GM18508 (cell line): ENCODE data around the gene RAC2.
"Not testable (repeated sequence)": the region's sequence is repeated elsewhere in the genome, so short reads cannot be mapped to it uniquely, and the experiment has no call there.

Experiments used
- ATAC-seq: cut with Tn5 transposase; IDR thresholded peaks from one replicate; pipeline ENCODE4 v1.9.1; 2021; ENCODE audit warnings: moderate number of reproducible peaks; ENCODE audit not compliant: insufficient read depth, unreplicated experiment

The RAC2 gene

DNA sequence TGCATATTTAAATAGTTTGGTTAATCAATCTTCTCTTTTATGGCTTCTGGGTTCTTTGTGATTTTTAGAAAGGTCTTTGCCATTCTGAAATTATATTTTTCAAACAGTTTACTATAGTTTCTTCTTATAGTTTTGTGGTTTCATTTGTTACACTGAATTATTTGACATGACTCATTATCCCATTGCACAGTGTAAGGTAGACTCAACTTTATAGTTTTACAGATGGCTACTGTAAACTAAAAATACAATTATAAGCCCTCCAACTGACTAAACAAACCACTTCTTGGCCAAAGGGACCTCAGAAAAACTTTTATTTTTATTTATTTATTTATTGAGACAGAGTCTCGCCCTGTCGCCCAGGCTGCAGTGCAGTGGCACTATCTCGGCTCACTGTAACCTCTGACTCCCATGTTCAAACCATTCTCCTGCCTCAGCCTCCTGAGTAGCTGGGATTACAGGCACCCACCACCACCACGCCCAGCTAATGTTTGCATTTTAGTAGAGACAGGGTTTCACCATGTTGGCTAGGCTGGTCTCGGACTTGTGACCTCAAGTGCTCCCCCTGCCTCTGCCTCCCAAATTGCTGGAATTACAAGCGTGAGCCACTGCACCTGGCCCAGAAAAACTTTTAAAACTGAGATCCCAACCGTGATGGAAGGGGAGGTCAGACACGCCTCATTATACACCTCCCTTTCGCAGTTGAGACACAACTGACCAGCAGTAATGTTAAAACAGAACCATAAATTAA, 14.1 kb upstream of the RAC2 start:
- no peak for ATAC-seq

GRCh38 chr22:37256075-37256726, 12.1 kb upstream of the RAC2 start:
- ATAC-seq = no peak

DNA sequence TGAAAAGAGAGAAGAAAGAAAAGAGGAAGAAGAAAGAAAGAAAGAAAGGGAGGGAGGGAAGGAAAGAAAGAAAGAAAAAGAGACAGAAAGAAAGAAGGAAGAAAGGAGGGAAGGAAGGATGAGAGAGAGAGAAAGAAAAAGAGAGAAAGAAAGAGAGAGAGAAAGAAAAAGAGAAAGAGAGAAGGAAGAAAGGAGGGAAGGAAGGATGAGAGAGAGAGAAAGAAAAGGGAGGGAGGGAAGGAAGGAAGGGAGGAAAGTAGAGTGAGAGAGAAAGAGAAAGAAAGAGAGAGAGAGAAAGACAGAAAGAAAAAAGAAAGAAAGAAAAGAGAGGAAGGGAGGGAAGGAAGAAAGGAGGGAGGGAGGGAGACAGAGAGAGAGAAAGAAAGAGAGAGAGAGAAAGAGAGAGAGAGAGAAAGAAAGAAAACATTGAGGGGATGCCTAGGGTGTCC, 11.5 kb upstream of the RAC2 start:
- no peak for ATAC-seq

- no peak for ATAC-seq
Observed at GRCh38 chr22:37254867-37255233, 10.8 kb upstream of the RAC2 start.

GRCh38 chr22:37254209-37254866, 10.3 kb upstream of the RAC2 start:
- ATAC-seq = no peak

DNA sequence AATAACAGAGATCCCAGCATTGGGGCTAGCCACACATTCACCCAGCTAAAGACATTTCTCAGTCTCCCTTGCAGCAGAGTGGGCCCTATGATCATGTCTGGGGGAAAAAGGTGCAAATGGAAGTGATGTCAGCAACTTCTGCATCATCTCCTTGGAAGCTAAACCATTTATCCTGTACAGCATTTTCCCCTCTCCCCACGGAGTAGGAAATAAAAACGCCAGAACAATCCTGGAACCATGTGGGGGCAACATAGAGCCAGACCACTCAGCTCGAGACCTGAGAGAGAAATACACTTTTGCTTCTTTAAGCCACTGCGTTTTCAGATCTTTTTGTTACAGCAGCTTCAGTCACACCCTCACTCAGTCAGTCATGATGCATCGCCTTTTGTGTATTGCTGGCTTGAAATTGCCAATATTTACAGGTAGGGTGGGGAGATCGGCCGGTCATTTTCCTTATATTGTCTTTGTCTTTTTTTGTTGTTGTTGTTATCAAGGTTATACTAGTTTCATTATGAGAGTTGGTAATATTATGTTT, 9.1 kb upstream of the RAC2 start:
- ATAC-seq = no peak

DNA sequence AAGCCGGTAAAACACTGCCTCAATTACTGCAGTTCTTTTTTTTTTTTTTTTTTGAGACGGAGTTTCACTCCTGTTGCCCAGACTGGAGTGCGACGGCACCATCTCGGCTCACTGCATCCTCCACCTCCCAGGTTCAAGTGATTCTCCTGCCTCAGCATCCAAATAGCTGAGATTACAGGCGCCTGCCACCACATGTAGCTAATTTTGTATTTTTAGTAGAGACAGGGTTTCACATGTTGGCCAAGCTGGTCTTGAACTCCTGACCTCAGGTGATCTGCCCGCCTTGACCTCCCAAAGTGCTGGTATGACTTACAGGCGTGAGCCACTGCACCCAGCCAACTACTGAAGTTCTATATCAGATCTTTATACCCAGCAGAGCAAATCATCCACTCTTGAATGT, 7.8 kb upstream of the RAC2 start:
- ATAC-seq = not testable (repeated sequence)

DNA sequence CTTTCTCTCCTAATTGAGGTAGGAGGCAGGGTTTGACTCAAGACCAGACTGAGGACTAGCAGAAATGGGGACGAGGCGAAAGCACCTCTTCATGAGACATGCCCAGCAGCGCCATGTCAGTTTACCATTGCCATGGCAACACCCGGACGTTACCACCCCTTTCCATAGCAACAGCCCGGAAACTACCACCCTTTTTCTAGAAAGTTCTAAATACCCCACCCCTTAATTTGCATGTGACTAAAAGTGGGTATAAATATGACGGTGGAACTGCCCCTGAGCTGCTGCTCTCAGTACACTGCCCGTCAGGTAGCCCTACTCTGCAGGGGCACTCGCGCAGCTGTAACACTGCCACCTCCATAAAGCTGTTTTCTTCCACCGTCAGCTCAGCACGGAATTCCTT, 5.9 kb upstream of the RAC2 start:
- ATAC-seq = no peak

DNA sequence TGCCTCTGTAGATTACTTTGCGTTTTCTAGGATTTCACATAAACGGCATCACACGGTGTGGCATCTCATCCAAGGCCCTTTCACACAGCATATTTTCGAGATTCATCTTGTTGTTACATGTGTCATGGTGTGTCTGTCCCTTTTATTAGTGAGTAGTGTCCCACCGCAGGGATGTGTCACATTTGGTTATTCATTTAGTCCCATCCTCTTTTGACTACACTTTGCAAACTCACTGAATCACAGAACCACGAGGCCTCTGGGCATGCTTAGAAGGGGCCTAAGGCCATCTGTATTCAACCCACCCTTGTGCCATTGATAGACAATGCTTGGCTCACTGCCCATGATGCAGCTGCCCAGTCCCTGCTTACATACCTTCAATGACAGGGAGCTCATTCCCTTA, 4.2 kb upstream of the RAC2 start:
- ATAC-seq = no peak

DNA sequence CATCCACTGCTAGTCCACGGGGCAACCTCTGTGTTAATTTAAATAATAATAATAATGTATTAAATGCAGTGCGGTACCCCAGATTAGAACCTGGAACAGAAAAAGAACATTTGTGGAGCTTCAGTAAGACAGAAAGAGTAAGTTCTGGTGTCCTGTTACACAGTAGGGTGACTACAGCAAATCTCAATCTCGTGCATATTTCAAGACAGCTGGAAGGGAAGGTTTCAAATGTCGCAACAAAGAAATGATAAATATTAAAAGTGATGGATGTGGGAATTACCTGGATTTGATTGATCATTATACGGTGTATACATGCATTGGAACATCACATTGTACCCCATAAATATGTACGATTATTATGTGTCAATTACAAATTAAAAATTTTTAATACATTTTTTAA, 1.7 kb upstream of the RAC2 start:
- no peak for ATAC-seq

- ATAC-seq = no peak
Observed at GRCh38 chr22:37244922-37245722, 1.1 kb upstream of the RAC2 start.

- no peak for ATAC-seq
Observed at GRCh38 chr22:37243402-37244113, 511 bp downstream of the RAC2 start.

GRCh38 chr22:37242395-37242918, 1.6 kb downstream of the RAC2 start:
- ATAC-seq = peak; percentile 36

GRCh38 chr22:37241351-37242142, 2.5 kb downstream of the RAC2 start:
- no peak for ATAC-seq

- ATAC-seq = no peak
Observed at GRCh38 chr22:37240941-37241320, 3.1 kb downstream of the RAC2 start.

- ATAC-seq = no peak
Observed at GRCh38 chr22:37240240-37240940, 3.7 kb downstream of the RAC2 start.

GRCh38 chr22:37239336-37240239, 4.5 kb downstream of the RAC2 start:
- no peak for ATAC-seq
